HG02981 (cell line): ENCODE measurements around the gene SIX2.

Experiments
- ATAC-seq: cut with Tn5 transposase; IDR thresholded peaks from one replicate; pipeline ENCODE4 v1.9.1; 2021; ENCODE audit warnings: mild to moderate bottlenecking, moderate library complexity; ENCODE audit not compliant: unreplicated experiment

The SIX2 gene

GRCh38 chr2:45024097-45024496 lies 14.8 kb upstream of the SIX2 start:
- no peak for ATAC-seq

GRCh38 chr2:45020439-45020838 lies 11.2 kb upstream of the SIX2 start:
- no peak for ATAC-seq

GRCh38 chr2:45018023-45018422 lies 8.8 kb upstream of the SIX2 start:
- no peak for ATAC-seq

GRCh38 chr2:45014831-45015230 lies 5.6 kb upstream of the SIX2 start:
- ATAC-seq: no peak

GRCh38 chr2:45014016-45014702 lies 4.9 kb upstream of the SIX2 start:
- no peak for ATAC-seq

GRCh38 chr2:45013229-45014015 lies 4.2 kb upstream of the SIX2 start:
- ATAC-seq: no peak

- no peak for ATAC-seq
Observed at GRCh38 chr2:45012733-45013132, 3.5 kb upstream of the SIX2 start.

GRCh38 chr2:45011621-45012602 lies 2.7 kb upstream of the SIX2 start:
- ATAC-seq: no peak

GRCh38 chr2:45011121-45011520 lies 1.9 kb upstream of the SIX2 start:
- no peak for ATAC-seq

GRCh38 chr2:45010702-45011012 lies 1.4 kb upstream of the SIX2 start:
- no peak for ATAC-seq

- no peak for ATAC-seq
Observed at GRCh38 chr2:45009928-45010701, 863 bp upstream of the SIX2 start.

- no peak for ATAC-seq
Observed at GRCh38 chr2:45008296-45009129, 739 bp downstream of the SIX2 start.

- no peak for ATAC-seq
Observed at GRCh38 chr2:45007961-45008295, 1.3 kb downstream of the SIX2 start.

- no peak for ATAC-seq
Observed at GRCh38 chr2:45006942-45007287, 2.3 kb downstream of the SIX2 start.

GRCh38 chr2:45006041-45006941 lies 3.0 kb downstream of the SIX2 start:
- no peak for ATAC-seq

- ATAC-seq: no peak
Observed at GRCh38 chr2:45005261-45006002, 3.8 kb downstream of the SIX2 start.

GRCh38 chr2:45004562-45005191 lies 4.6 kb downstream of the SIX2 start:
- no peak for ATAC-seq
